SK-N-SH (cell line): Measurements from ENCODE around the gene SPATA18. TPM values are rescaled to one million over a fixed set of nuclear protein-coding genes. Genes with fewer than 3 reads are reported as not detected.

Source experiments
- CTCF ChIA-PET: fragments of 300-600, 350-600 bp; formaldehyde crosslinking; extraction: SDS; loops from one replicate; lab custom pipeline; 2021; lab: Yijun Ruan, JAX
- POLR2A ChIA-PET: fragments of 350-600 bp; sonication (Branson Sonifier 250); formaldehyde crosslinking; extraction: SDS; loops from one replicate; lab custom pipeline; 2020; ENCODE audit warnings: antibody characterized with exemption, inconsistent platforms; lab: Yijun Ruan, JAX
- DNase-seq: peaks from one replicate; pipeline ENCODE4 v3.0.0; 2012
- H2AFZ ChIP-seq: fragments of 200-600 bp; sonication (generic); 2 replicates; pipeline ENCODE4 v1.8.1; 2016; ENCODE audit warnings: antibody characterized with exemption, mild to moderate bottlenecking, low read depth
- H3F3A ChIP-seq: fragments of 200-600 bp; sonication (generic); replicated peaks from 2 replicates; pipeline ENCODE3; 2016; ENCODE audit warnings: antibody characterized with exemption, mild to moderate bottlenecking; ENCODE audit not compliant: insufficient read depth
- H3K27ac ChIP-seq, 2 experiments: fragments of 200-500 bp in 1 of 2; fragments of 200-600 bp in 1 of 2; sonication (Bioruptor generic) in 1 of 2; sonication (generic), shearing (Covaris generic) in 1 of 2; 2 replicates each; pipeline versions ENCODE4 v1.5.1 to v1.6.1; 2014 to 2016; ENCODE audit warnings: low read depth in 2 of 2, inconsistent platforms in 1 of 2, low read length in 1 of 2, mild to moderate bottlenecking in 1 of 2, mixed read lengths in 1 of 2
- H3K27me3 ChIP-seq: fragments of 200-600 bp; sonication (generic), shearing (Covaris generic); 2 replicates; pipeline ENCODE4 v1.6.1; 2016; ENCODE audit warnings: mixed run types; ENCODE audit not compliant: insufficient read depth
- H3K36me3 ChIP-seq, 2 experiments: fragments of 200-500 bp in 1 of 2; fragments of 200-600 bp in 1 of 2; sonication (Bioruptor generic) in 1 of 2; sonication (generic) in 1 of 2; replicated peaks in 1 of 2; 2 replicates each; pipeline versions ENCODE3 to v1.5.1; 2014 to 2016; ENCODE audit warnings: low read length in 1 of 2, mild to moderate bottlenecking in 1 of 2; ENCODE audit not compliant: insufficient read depth in 2 of 2, control insufficient read depth in 1 of 2
- H3K4me1 ChIP-seq, 2 experiments: fragments of 200-500 bp in 1 of 2; fragments of 200-600 bp in 1 of 2; sonication (Bioruptor generic) in 1 of 2; sonication (generic), shearing (Covaris generic) in 1 of 2; 2 replicates each; pipeline versions ENCODE4 v1.5.1 to v1.6.1; 2014 to 2016; ENCODE audit warnings: low read depth in 1 of 2, low read length in 1 of 2, mixed run types in 1 of 2; ENCODE audit not compliant: insufficient read depth in 2 of 2, control insufficient read depth in 1 of 2
- H3K4me2 ChIP-seq: fragments of 200-600 bp; sonication (generic), shearing (Covaris generic); 2 replicates; pipeline ENCODE4 v1.6.1; 2017; ENCODE audit warnings: mixed run types
- H3K4me3 ChIP-seq, 2 experiments: fragments of 200-500 bp in 1 of 2; fragments of 200-600 bp in 1 of 2; sonication (Bioruptor generic) in 1 of 2; sonication (generic), shearing (Covaris generic) in 1 of 2; 2 replicates each; pipeline versions ENCODE4 v1.5.1 to v1.8.1; 2014 to 2016; ENCODE audit warnings: low read depth in 2 of 2, inconsistent platforms in 1 of 2, low read length in 1 of 2, mild to moderate bottlenecking in 1 of 2, mixed read lengths in 1 of 2, moderate library complexity in 1 of 2
- H3K79me2 ChIP-seq: fragments of 200-600 bp; sonication (generic); 2 replicates; pipeline ENCODE4 v1.8.1; 2017; ENCODE audit warnings: mild to moderate bottlenecking; ENCODE audit not compliant: insufficient read depth
- H3K9ac ChIP-seq: fragments of 200-600 bp; sonication (generic); 2 replicates; pipeline ENCODE4 v1.6.1; 2017; ENCODE audit warnings: mixed run types
- H3K9me2 ChIP-seq: fragments of 200-600 bp; sonication (generic); 2 replicates; pipeline ENCODE4 v1.6.1; 2017; ENCODE audit warnings: mixed run types
- H3K9me3 ChIP-seq: fragments of 200-600 bp; sonication (generic); 2 replicates; pipeline ENCODE4 v1.6.1; 2017; ENCODE audit warnings: mixed run types, mild to moderate bottlenecking, moderate library complexity
- H4K20me1 ChIP-seq: fragments of 200-600 bp; sonication (generic); 2 replicates; pipeline ENCODE4 v1.6.1; 2017; ENCODE audit warnings: mild to moderate bottlenecking, mixed run types; ENCODE audit not compliant: insufficient read depth
- CHD2 ChIP-seq: fragments of 150-350 bp; IDR thresholded peaks from 2 replicates; pipeline ENCODE4 v1.6.1; 2018; ENCODE audit warnings: low read length; ENCODE audit not compliant: partially characterized antibody
- ELF1 ChIP-seq: IDR thresholded peaks from 2 replicates; pipeline ENCODE4 v1.4.0; 2012
- EP300 ChIP-seq, 2 experiments: IDR thresholded peaks; 2 replicates each; pipeline versions ENCODE4 v1.4.0 to v1.6.1; 2012; ENCODE audit warnings: borderline replicate concordance in 1 of 2, low read depth in 1 of 2, low read length in 1 of 2
- EZH2phosphoT487 ChIP-seq: fragments of 200-600 bp; sonication (generic); IDR thresholded peaks from 2 replicates; pipeline ENCODE4 v1.6.1; 2017; ENCODE audit warnings: low read depth, mixed run types, mild to moderate bottlenecking, antibody characterized with exemption, moderate library complexity, borderline replicate concordance
- FOSL2 ChIP-seq: IDR thresholded peaks from 2 replicates; pipeline ENCODE4 v1.4.0; 2012; ENCODE audit warnings: low read depth, mild to moderate bottlenecking, moderate library complexity, borderline replicate concordance
- FOXM1 ChIP-seq: IDR thresholded peaks from 2 replicates; pipeline ENCODE4 v1.4.0; 2012; ENCODE audit warnings: low read depth, mild to moderate bottlenecking
- GABPA ChIP-seq: IDR thresholded peaks from 2 replicates; pipeline ENCODE4 v1.4.0; 2012; ENCODE audit warnings: low read depth, mild to moderate bottlenecking
- MEF2A ChIP-seq: IDR thresholded peaks from 2 replicates; pipeline ENCODE4 v1.4.0; 2012; ENCODE audit warnings: low read depth, borderline replicate concordance
- MXI1 ChIP-seq: IDR thresholded peaks from 2 replicates; pipeline ENCODE4 v1.6.1; 2012; ENCODE audit warnings: mild to moderate bottlenecking, low read depth, low read length, improper control_type of control experiment
- NFIC ChIP-seq: IDR thresholded peaks from 2 replicates; pipeline ENCODE4 v1.4.0; 2012; ENCODE audit warnings: borderline replicate concordance
- PBX3 ChIP-seq: IDR thresholded peaks from 2 replicates; pipeline ENCODE4; 2012
- RAD21 ChIP-seq: IDR thresholded peaks from 2 replicates; pipeline ENCODE4 v1.6.1; 2012; ENCODE audit warnings: mild to moderate bottlenecking, low read length
- REST ChIP-seq: IDR thresholded peaks from 2 replicates; pipeline ENCODE4 v1.6.1; 2012; ENCODE audit warnings: mild to moderate bottlenecking, low read depth, low read length, moderate library complexity
- RXRA ChIP-seq: IDR thresholded peaks from 2 replicates; pipeline ENCODE4 v1.4.0; 2012; ENCODE audit warnings: low read depth, mild to moderate bottlenecking, borderline replicate concordance
- SIN3A ChIP-seq: IDR thresholded peaks from 2 replicates; pipeline ENCODE4 v1.6.1; 2012; ENCODE audit warnings: low read depth, mild to moderate bottlenecking, low read length, moderate library complexity, borderline replicate concordance
- TAF1 ChIP-seq: IDR thresholded peaks from 2 replicates; pipeline ENCODE4 v1.6.1; 2012; ENCODE audit warnings: low read depth, mild to moderate bottlenecking, low read length, moderate library complexity, borderline replicate concordance
- TEAD4 ChIP-seq: IDR thresholded peaks from 2 replicates; pipeline ENCODE4 v1.4.0; 2012; ENCODE audit warnings: mild to moderate bottlenecking, borderline replicate concordance; ENCODE audit not compliant: insufficient read depth
- USF1 ChIP-seq: IDR thresholded peaks from 2 replicates; pipeline ENCODE4 v1.4.0; 2012; ENCODE audit warnings: low read depth, borderline replicate concordance
- YY1 ChIP-seq: IDR thresholded peaks from 2 replicates; pipeline ENCODE4 v1.4.0; 2012; ENCODE audit warnings: low read depth, mild to moderate bottlenecking
- ZBTB33 ChIP-seq: IDR thresholded peaks from 2 replicates; pipeline ENCODE4 v1.4.0; 2012; ENCODE audit warnings: low read depth, borderline replicate concordance
- WGBS: methylation state at CpG from one replicate; pipeline ENCODE4 v1.1.6; 2017; ENCODE audit warnings: low lambda C conversion rate; 5-methylcytosine and 5-hydroxymethylcytosine counted together
- polyA plus RNA-seq, 3 experiments: library from polyadenylated mRNA; depleted of rRNA; stranded (reverse); fragments of >200 nt; gene quantifications; 2 replicates each; pipeline ENCODE4 v1.2.3, GENCODE V29; 2012

Gene SPATA18
- polyA plus RNA-seq, 1 of the 3 experiments (the other 2 are of a cell fraction) = 1.2 TPM

GRCh38 chr4:52017814-52018213, 33.3 kb upstream of the SPATA18 start:
- ChIA-PET CTCF (no interaction called here), POLR2A (no interaction called here)
- TF ChIP-seq FOSL2 (no peak), RXRA (no peak), USF1 (no peak), EZH2phosphoT487 (no peak), ZBTB33 (no peak), GABPA (no peak), CHD2 (no peak), PBX3 (no peak), REST (no peak), FOXM1 (no peak), TEAD4 (no peak), SIN3A (no peak), MEF2A (no peak), EP300 (IDR thresholded peaks at IDR 0.05; ENCODE audit: borderline replicate concordance in 1 of 2, low read depth in 1 of 2, low read length in 1 of 2) (no peak), RAD21 (no peak), TAF1 (no peak), YY1 (no peak), MXI1 (no peak), ELF1 (no peak), NFIC (no peak)
- Histone ChIP-seq H3K36me3 (peaks cover 14 to 29% of the 10 kb centered on the region in 2 experiments), H2AFZ (no peak overlapping the region), H4K20me1 (no peaks in the 10 kb centered on the region), H3K4me2 (no peak overlapping the region), H3K27ac (no peak overlapping the region), H3K9me3 (no peaks in the 10 kb centered on the region), H3K9me2 (no peaks in the 10 kb centered on the region), H3K9ac (no peak overlapping the region), H3F3A (no peaks in the 10 kb centered on the region), H3K4me1 (no peaks in the 10 kb centered on the region), H3K4me3 (no peak overlapping the region), H3K27me3 (no peaks in the 10 kb centered on the region), H3K79me2 (no peaks in the 10 kb centered on the region)
- DNase-seq = no peak
- 39% methylated on average over 1 of the region's 1 CpG for WGBS
